Type B pancreatic cell (in vitro differentiated cells): ENCODE measurements around the gene CYP2J2. TPM values are rescaled to one million over a fixed set of nuclear protein-coding genes. Genes with fewer than 3 reads are reported as not detected.

Experiments used
- DNase-seq: peaks from one replicate; pipeline ENCODE4 v3.0.0; 2021; ENCODE audit warnings: mixed read lengths; ENCODE audit not compliant: unreplicated experiment; ENCODE audit errors: extremely low spot score
- H3K27ac Mint-ChIP-seq: 2 replicates; pipeline ENCODE4 v1.8.0; 2021; ENCODE audit warnings: mild to moderate bottlenecking, mixed read lengths
- H3K27me3 Mint-ChIP-seq: 2 replicates; pipeline ENCODE4 v1.8.0; 2021; ENCODE audit warnings: mixed read lengths
- H3K36me3 Mint-ChIP-seq: 2 replicates; pipeline ENCODE4 v1.8.0; 2021; ENCODE audit warnings: mixed read lengths
- H3K4me1 Mint-ChIP-seq: one replicate; pipeline ENCODE4 v1.8.0; 2021; ENCODE audit warnings: mixed read lengths; ENCODE audit not compliant: unreplicated experiment
- H3K4me3 Mint-ChIP-seq: 2 replicates; pipeline ENCODE4 v1.8.0; 2021; ENCODE audit warnings: mild to moderate bottlenecking, mixed read lengths
- H3K9me3 Mint-ChIP-seq: 2 replicates; pipeline ENCODE4 v1.8.0; 2021; ENCODE audit warnings: mixed read lengths
- CTCF ChIP-seq: fragments of 200-600 bp; sonication (generic); conservative IDR thresholded peaks from 2 replicates; pipeline ENCODE4 v1.5.0; 2021; ENCODE audit warnings: antibody characterized with exemption, mild to moderate bottlenecking
- total RNA-seq: library from RNA; stranded (reverse); gene quantifications from 2 replicates; pipeline ENCODE4 v1.2.1, GENCODE V29; 2021; ENCODE audit warnings: low replicate concordance

Gene CYP2J2
- total RNA-seq, 1 donor from 2014 or later = 1.5 TPM

- Mint-ChIP-seq H3K27ac (no peak overlapping the region), H3K4me3 (no peak overlapping the region), H3K36me3 (peaks cover 5% of the 10 kb centered on the region), H3K9me3 (peaks cover 5% of the 10 kb centered on the region), H3K27me3 (no peaks in the 10 kb centered on the region), H3K4me1 (peaks cover 9% of the 10 kb centered on the region)
- no peak for TF ChIP-seq CTCF
- no peak for DNase-seq
These were observed 48.2 kb downstream of the CYP2J2 start for GRCh38 chr1:59878370-59878769.

- Mint-ChIP-seq H3K36me3 (peaks cover 5% of the 10 kb centered on the region), H3K9me3 (peaks cover 5% of the 10 kb centered on the region), H3K27me3 (no peaks in the 10 kb centered on the region), H3K4me3 (no peak overlapping the region), H3K27ac (no peak overlapping the region), H3K4me1 (peaks cover 9% of the 10 kb centered on the region)
- no peak for TF ChIP-seq CTCF
- DNase-seq = no peak
These were observed 49.4 kb downstream of the CYP2J2 start for GRCh38 chr1:59877108-59877682.

- no peak for DNase-seq
- Mint-ChIP-seq H3K4me3 (no peak overlapping the region), H3K9me3 (no peaks in the 10 kb centered on the region), H3K4me1 (no peaks in the 10 kb centered on the region), H3K36me3 (peaks cover 7% of the 10 kb centered on the region), H3K27me3 (no peaks in the 10 kb centered on the region), H3K27ac (no peak overlapping the region)
- no peak for TF ChIP-seq CTCF
These were observed 54.8 kb downstream of the CYP2J2 start for GRCh38 chr1:59871746-59872145.

- DNase-seq = no peak
- no peak for TF ChIP-seq CTCF
- Mint-ChIP-seq H3K4me3 (no peak overlapping the region), H3K4me1 (no peaks in the 10 kb centered on the region), H3K36me3 (peaks cover 4% of the 10 kb centered on the region), H3K27me3 (no peaks in the 10 kb centered on the region), H3K9me3 (no peaks in the 10 kb centered on the region), H3K27ac (no peak overlapping the region)
These were observed 60.1 kb downstream of the CYP2J2 start for GRCh38 chr1:59866462-59866861.

- no peak for DNase-seq
- no peaks in the 10 kb centered on the region for H3K9me3 Mint-ChIP-seq
- no peaks in the 10 kb centered on the region for H3K27me3 Mint-ChIP-seq
- peaks cover 4% of the 10 kb centered on the region for H3K36me3 Mint-ChIP-seq
- H3K4me1 Mint-ChIP-seq = peaks cover 7% of the 10 kb centered on the region
- TF ChIP-seq CTCF = no peak
- H3K4me3 Mint-ChIP-seq = no peak overlapping the region
- H3K27ac Mint-ChIP-seq = no peak overlapping the region
These were observed 68.8 kb downstream of the CYP2J2 start for GRCh38 chr1:59857679-59858354.
